NCI-H2107 (cell line): ENCODE results near the gene GRM1.

Source experiments
- DNase-seq: peaks from one replicate; lab custom pipeline; 2025; lab: John Stamatoyannopoulos, UW

GRM1 gene

DNA sequence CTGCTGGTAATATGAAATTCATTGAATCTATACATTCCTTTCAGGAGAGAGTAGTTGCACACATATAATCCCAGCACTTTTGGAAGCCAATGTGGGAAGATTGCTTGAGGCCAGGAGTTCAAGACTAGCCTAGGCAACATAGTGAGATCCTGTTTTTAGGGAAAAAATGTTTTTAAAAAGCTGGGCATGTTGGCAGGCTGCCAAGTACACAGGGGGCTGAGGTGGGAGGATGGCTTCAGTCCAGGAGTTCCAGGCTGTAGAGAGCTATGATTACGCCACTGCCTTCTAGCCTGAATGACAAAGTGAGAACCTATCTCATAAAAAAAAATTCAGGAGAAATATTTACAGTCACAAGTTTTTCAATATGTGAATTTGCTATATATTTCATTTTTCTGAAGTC lies 71.9 kb downstream of the GRM1 start:
- no peak for DNase-seq

DNA sequence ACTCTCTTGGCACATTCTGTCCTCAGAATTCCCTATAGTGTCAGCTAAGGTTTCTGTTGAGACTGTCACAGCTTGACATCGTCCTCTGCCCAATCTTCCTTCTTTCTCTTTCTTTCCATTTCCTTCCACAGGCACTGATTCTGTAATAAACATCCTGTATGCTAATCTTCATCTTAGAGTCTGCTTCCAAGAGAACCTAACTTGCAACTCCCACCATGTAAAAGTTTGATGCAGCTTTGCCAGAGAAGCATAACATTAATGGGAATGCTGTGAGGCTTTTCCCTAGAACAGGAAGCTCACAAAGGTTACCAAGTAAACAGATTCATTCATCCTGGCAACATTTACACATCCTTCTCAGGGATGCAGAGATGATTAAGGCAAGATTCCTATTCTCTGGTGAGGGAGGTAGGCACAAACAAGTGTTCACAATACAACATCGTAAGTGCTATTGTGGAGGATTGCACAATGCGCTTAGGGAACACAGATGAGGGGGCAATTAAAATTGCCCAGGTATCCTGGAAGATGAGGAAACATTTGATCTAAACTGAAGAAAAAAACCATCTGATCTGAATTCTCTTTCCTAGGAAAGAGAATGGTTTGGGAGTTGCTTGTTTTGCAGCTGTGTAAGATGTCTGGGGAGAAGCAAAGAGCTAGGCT lies 74.7 kb downstream of the GRM1 start:
- no peak for DNase-seq

DNA sequence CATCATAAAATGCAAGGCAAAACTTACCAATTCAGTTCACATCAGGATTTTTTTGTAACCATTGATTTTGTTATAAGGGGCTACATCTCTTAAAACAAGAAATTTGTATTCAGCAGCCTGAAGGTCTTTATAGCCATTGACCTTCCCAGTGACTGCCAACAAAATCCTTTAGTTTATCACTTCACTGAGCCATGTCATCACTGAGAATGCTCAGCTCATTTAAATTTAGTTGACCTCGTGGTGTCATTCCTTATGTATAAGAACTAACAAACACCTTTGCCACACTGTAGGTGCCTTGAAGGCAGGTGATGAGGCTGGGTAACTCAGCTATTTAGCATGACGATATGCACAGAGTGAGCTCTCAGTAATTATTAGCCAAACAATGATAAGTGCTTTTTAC lies 77.7 kb downstream of the GRM1 start:
- no peak for DNase-seq

DNA sequence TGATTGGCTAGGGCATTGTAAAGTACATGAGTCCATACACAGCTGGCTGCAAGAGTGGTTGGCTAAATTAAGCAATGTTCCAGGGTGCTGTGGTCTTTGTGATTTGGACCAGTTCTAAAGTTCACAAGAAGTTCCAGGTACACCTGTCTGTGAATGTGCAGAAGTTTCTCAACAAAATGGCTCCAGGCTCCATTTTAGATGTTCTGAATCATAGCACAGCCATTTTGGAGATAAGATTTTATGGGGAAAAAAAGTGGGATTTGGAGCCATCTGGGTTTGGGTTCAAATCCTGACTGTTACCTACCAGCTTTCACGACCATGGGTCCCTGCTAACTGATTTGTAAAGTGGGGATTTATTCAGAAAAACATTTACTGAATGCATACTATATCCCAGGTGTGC lies 82.1 kb downstream of the GRM1 start:
- no peak for DNase-seq

DNA sequence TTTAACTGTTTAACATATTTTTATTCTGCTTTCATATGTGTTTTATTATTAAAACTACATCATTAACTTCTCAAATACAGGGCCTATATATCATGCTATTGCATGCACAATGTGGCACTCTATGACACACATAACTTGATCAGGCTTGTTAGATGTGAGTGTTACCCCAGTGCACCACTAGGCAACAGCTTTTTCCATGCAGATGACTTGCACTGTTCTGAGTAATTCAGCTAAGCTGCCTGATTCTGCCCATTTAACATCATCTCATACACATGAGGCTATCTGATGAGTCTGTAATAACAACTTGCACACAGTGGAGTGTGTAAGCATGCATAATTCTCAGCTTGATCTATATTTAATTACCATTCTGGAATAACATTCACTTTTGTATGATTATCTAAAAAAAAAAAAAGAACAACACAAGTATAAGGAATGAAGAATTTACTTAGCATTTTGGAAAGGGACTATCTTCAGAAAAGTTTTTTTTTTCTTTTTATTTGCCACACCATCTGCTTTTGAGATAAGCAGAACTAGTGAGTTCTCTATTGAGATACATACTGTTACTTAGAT lies 83.1 kb downstream of the GRM1 start:
- no peak for DNase-seq

DNA sequence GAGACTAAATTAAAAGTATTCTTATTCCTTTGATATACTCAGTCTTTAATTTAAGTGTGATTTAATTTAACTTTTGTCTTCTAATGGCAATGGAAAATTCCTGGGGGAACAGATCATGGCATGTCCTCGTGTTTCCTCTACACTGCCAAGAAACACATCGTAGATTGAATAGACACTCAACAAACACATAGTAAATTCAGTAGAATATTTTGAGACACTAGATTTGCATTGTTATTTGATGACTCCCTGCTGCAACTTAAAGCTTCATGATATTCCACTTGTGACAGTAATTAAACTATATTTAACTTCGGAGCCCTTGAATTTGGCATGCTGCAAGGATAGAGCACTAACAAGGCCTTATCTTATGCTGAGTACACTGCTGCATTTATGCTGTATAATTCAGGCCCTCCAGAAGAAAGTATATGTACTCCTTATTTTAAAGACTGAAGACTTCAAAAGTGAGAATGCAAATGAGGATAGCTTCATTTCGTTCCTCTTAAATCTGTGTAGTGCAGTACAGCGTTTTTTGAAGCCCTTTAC lies 84.3 kb downstream of the GRM1 start:
- DNase-seq: no peak

DNA sequence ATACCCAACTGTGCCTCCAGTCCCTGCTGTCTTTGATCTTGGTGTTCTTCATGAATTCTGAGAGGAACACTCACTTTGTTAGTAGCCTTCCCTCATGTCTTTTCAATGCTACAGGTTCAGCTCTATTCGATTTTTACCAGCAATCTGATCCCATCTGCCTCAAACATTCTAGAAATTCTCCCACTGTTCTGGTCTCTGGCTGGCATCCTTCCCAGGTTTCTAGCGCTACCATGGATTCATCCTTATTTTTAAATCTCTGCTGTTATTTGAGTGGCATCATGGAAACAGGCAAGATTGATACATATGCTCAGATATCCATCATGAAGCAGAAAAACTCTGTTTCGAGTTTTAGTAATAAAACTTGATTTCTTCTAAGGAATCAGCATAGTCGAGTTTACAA lies 94.8 kb downstream of the GRM1 start:
- no peak for DNase-seq

DNA sequence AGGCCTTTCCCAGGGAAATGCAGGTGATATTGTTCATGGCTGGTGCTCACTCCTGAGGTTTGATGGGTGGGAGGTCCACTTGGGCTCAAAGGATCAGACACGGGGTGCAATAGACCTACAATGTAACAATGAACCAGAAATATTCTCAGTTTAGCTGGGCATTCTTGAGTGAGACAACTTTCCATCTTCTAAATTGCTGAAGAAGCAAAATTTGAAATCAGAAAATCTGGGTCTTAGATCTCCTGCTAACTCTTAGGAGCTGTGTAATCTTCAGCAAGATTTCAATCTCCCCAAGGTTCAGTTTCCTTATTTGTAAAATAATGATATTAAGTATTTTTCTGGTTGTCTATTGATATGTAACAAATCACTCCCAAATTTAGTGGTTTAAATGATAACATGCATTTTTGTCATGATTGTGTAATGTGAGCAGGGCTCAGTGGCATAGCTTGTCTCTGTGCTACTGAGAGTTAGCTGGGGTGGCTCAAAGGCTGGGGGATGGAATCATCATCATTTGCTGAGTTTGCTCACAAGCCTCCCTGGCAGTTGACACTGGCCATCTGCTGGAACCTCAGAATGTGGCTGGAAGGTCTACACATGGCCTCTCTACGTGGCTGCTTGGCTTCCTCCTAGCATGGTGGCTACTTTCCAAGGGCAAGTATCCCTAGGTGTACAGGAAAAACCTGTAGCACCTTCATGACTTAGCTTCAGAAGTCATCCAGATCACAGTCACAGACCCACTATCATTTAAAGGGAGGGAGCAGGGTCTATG lies 98.8 kb downstream of the GRM1 start:
- no peak for DNase-seq

DNA sequence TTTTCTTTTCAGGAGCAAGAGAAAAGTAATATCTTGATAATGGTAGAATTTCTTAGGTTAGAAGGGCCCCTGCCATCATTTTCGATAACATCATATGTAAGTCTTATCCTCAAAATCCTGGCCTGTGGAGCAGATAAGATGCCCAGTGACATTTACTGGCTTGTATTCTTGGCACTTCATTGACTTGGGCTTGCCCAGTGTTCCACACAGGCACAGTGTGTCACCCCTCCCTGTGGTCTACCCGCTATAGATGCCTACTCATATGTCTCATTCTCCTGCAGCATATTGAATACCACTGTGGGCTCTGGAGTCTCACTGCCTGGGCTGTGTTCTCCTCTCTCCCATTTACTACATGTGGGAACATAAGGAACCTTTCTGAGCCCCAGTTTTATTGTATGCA lies 105.0 kb downstream of the GRM1 start:
- DNase-seq: no peak

DNA sequence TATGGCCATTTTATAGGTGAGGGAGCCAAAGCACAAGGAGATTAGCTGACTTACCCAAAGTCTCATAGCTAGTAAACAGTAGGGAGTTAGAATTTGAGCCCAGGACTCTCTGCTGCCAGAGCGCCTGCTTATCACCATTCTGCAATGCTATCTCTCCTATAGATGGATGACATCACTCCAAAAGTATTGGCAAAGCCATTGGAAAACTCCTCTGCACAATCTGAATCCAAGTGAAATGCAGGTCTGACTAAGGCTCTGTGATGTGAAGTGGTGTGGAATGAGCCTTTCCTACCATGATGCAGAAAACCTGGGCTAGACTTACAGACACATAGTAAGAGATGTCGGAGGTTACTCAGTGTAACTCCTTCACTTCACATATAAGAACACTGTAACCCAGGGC lies 106.3 kb downstream of the GRM1 start:
- no peak for DNase-seq

DNA sequence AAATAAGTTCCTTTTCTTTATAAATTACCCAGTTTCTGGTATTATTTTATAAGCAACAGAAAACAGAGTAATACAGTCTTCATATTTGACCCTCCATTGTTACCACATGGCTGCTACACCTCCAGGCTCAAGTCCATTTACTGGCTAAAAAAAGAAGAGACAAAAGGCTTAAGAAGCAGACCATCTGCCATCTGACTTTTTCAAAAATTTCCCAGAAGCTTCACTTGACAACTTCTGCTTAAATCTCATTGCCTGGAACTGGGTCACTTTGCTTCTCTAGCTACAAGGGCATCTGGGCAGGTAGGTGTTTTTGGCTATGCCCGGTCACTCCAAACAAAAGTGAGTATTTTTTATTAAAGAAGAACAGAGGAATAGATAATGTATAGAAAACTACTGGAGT lies 118.0 kb downstream of the GRM1 start:
- DNase-seq: no peak

DNA sequence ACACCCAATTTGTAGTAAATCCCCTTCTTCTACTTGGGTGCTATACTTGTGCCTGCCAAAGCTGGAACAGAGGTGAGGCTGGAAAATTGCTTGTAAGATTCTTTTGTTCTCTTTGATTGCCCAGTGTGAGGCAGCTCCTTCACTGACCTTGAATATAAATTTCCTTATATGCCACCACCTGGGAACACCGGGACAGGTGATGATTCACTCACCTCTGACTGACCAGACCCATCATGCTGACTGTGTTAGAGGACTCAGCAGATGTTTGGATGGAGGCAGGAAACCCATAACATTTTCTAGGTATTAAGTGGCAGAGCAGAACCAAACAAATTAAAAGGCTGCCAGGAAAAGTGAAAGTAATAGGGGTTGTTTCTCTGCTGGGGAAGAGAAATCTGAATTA lies 120.9 kb downstream of the GRM1 start:
- DNase-seq: no peak

DNA sequence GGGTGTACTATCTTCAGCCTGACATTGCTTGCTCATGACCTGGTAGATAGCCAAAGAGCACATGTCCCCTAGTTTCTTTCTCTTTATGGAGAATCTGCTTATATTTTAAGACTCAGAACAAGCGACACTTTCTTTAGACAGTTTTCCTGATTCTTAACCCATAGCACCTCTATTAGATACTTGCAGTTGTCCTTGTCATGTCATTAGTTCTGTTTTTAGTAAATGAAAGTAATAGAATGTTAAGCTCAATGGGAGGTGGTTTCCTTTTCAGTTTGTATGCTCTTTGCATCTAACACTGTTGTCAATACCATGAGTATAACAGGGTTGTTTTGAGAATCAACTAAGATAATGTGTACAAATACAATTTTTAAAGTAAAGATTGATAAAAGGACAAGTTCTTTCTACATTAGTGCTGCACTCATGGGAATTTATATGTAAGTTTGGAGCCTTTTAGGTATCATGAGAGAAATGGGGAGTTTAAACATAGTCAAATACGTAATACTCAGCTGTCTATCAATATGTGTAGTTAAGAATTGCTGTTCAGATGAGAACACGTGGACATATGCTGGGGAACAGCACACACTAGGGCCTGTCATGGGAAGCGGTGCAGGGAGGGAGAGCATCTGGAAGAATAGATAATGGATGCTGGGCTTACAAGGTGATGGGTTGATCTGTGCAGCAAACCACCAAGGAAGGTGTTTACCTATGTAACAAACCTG lies 124.3 kb downstream of the GRM1 start:
- DNase-seq: no peak

DNA sequence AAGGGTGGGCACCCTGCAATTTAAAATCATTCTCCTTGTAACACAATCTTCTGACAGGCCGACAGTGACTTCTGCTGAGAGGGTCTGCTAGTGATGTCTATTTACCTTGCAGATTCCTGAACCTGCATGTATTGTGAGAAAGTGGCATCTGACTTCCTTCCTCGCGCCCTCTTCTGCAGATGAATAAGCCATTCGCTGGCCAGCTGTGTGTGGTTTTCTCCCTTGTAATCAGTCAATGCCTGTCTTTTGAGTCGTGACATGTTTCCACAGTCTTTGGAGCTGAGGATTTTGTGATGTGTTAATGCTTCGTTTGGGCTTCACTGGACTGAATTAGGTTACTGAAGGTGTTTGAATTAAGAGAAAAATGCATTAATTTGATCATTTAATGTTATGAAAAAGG lies 125.3 kb downstream of the GRM1 start:
- no peak for DNase-seq

DNA sequence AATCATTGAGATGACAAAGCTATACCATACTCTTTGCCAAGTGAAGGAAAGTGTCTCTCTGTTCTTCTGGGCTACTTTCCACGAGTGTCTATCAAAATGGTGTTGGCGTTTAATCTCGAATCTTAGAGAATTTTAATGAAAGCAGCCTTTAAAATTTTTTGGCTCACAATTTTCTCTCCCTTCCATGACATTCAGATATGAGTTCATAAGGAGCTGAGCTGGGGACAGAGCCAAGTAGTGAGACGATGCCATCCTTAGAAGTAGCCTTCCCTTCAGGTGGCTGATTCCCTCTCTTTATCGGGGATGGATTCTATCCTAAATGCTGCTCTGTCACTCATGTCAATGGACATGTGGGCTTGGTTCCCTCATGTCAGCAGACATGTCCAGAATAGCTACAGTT lies 132.8 kb downstream of the GRM1 start:
- DNase-seq: no peak

DNA sequence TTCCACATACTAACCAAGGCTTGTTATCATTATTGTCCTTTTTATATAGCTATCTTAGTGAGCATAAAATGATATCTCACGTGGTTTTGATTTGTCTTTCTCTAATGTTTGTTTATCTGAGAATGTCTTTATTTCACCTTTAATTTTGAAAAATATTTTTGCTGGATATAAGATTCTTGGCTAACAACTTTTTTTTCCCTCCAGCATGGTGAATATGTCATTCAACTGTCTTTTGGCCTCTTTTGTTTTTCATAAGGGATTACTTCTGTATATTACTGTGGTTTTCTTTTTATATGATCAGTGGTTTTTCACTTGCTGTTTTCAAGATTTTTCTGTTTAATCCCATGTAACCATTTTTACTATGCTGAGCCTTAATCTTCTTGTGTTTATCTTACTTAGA lies 141.0 kb downstream of the GRM1 start:
- DNase-seq: no peak

DNA sequence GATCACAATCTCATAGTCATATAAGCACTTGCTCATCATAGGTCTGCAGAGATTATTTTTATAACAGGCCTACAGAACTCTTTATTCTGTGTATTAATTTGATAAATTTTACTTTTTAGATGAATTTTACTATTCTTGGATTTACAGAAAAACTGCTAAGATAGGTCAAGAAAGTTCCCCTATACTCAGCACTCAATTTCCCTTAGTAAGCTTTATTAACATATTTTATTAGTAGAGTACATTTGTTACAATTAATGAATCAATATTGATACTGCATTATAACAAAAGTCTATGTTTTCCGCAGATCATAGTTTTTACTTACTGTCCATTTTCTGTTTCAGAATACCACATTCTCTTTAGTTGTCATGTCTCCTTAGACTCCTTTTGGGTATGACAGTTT lies 148.9 kb downstream of the GRM1 start:
- DNase-seq: no peak

DNA sequence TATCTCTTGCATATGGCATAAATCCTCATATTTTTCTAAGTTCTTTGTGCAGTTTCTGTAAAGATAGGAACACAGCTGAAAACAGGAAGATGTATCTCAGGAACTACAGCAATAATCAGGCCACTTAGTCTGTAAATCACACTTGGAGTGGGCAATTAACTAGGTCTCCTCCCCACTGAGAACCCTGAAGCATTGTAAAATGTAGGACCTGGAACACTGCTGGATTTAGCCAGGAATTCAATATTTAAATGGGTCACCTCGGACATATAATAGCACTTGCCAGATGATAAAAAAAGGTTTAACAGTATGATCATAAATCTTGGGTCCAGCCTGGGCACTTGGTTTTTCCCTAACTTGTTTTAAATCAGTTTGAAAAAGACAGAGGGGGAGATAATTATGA lies 155.0 kb downstream of the GRM1 start:
- no peak for DNase-seq

DNA sequence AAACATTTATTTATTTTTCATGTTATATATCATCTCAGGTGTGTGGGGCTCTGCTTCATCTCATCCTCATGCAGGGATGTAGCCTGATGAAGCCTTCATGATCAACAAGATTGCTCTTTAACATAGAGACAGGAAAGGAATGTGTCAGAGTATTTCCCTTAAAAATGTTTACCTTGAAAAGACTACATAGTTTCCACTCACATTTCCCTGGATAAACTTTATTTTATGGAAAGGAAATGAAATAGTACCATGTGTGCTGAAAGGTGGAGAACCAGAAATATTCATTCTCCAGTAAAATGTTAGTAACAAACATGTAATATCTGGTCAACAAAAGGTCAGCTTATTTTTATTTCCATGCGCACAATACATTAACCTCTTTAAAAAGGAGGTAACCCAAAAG lies 155.8 kb downstream of the GRM1 start:
- no peak for DNase-seq

DNA sequence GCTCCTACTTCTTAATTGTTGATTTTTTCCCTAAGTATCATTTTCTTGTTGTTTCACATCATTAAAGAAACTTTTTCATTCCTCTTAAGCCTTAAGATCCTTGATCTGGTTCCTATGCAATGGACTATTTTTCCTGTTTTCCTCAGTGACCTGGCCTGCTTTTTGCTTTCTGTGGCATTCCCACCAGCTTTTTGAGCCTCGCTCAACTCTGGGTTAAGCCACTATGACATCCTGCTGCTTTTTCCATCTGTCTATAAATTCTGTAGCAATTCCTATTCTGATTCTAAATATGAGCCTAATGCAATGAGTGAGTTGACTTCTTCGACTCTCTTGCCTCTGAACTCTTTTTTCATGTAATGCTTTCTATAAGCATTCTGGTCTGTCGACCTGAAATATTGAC lies 160.3 kb downstream of the GRM1 start:
- no peak for DNase-seq

DNA sequence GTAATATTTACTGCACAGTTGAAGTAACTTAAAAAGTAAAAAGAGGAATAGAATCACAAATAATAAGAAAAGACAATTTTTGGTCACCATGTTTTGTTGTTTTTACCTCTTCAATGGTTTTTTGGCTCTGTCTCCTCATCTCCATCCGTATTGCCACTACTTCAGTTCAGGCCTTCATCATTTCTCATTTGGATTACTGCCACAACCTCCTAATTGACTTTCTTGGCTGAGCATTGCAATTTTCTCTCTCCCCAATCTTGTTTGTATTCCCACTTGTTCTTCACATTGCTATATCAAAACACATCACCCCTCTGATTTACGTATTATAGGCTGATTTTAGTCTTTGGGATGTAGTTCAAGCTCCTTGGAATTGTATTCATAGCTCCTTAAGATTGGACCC lies 161.7 kb downstream of the GRM1 start:
- no peak for DNase-seq

DNA sequence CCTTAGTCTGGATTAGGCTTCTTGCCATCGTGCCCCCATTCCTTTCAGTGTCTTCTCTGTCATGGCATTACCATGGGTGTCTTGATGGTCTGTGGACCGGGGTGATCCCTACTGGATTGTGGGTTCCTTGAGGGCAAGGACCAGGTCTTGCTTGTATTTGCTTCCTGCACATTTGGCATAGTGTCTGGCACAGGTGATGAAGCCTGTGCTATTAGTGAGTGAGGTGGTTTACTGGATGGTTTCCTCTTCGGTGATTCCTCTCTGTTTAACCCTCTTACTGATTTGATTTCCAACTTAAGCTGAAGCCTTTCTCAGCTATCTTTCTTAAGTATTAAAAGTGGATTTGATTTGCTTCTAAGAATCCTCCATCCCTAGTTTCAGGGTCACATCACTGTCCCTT lies 162.3 kb downstream of the GRM1 start:
- no peak for DNase-seq

DNA sequence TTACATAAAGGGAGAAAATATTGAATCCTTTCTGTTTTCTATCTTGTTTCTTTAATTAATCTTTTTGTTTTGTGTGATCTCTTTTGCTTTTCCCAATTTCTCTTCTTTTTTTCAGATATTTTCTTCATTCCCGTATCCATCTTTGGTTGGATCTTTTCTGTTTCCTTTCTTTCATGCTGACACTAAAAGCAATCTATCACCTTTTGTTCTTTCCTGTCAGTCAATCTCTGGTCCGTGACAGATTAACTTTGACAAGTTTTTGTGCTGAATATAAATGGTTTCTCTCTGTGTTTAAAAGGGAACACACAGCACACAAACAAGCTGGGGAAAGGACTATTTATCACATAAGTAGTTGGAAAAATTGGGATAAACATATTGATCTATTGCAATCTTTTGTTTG lies 162.8 kb downstream of the GRM1 start:
- no peak for DNase-seq
